ENCODE results near the gene TNRC18. TPM values are rescaled to one million over a fixed set of nuclear protein-coding genes. Genes with fewer than 3 reads are reported as not detected.

Gene TNRC18
- total and polyA plus RNA-seq, 4 donors: 33.4 to 117 (median 84.1) TPM

GRCh38 chr7:5408777-5409176 lies 14.9 kb downstream of the TNRC18 start:
- WGBS, 2 donors: 67 to 77% methylated on average over 4 of the region's 4 CpGs
- peak overlapping the region in 1 of 2 donors; percentile 67 for H3K27ac ChIP-seq (ENCODE audit: low read depth in 1 of 2, low read length in 1 of 2)
- no peak for ATAC-seq (ENCODE audit: insufficient read depth, low FRiP score)

DNA sequence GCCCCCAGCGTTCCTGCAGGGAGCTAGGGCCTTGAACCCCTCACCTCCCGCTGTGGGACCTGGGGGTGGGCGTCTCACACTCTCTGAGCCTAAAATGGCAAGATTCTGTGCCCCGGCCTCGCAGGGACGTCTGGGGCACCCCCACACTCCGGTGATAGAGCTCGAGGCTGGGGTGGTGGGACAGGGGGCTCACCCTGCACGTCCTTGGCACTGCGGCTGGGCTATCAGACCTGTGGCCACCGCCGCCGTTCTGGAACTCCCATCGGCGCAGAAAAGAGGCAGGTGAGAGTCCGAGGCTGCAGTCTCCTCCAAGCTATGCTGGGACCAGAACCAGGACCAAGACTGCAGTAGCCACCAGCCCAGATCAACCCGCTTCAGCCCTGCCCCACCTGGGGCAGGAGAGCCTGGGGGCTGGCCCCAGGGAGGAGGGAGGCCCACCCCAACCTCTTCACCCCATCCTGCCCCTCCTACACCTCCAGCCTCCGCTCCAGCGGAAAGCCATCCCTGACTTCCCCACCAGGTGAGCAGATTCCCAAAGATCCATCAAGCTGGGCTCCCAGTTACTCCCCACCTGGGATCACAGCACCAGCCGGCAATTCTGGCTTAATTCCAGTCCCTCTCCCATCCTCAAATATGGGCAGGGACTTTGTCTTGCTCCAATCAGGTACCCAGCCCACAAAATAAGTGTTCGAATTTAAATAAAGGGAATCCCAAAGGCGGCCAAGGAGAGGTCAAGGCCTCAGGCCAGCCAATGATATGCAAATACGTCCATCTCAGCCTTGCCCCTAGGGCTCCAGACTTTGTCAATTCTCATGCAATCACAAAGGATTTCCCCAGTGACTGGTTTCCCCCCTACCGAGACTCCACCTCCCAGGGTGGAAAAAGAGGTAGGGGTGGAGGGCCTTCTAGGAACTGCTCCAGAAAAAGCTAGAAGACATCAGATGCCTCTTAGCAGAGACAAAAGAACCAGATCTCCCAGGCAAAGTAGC lies 16.4 kb downstream of the TNRC18 start:
- Histone ChIP-seq H3K27ac (ENCODE audit: low read depth in 1 of 2, low read length in 1 of 2) (no peak overlapping the region), H3K27me3 (ENCODE audit: control insufficient read depth in 3 of 3, insufficient read depth in 3 of 3, low read length in 2 of 3) (no peaks in the 10 kb centered on the region), H3K4me3 (no peak overlapping the region), H3K4me1 (ENCODE audit: control insufficient read depth in 5 of 5, insufficient read depth in 5 of 5, low read length in 5 of 5) (peaks cover 0 to 9% (median 0%) of the 10 kb centered on the region in 5 donors), H3K9ac (ENCODE audit: insufficient read depth in 1 of 2, low read length in 2 of 2) (no peak overlapping the region), H3K36me3 (ENCODE audit: control insufficient read depth in 4 of 4, insufficient read depth in 4 of 4, low read length in 4 of 4) (peaks cover 0 to 23% (median 12%) of the 10 kb centered on the region in 4 donors), H3K9me3 (ENCODE audit: control insufficient read depth in 4 of 4, insufficient read depth in 3 of 4, low read length in 3 of 4) (peaks cover 0 to 1% (median 0%) of the 10 kb centered on the region in 4 donors)
- 79 to 81% methylated on average over 23 to 24 of the region's 24 CpGs for WGBS, 2 donors
- no peak for DNase-seq
- TF ChIP-seq CTCF (IDR thresholded peaks at IDR 0.05; ENCODE audit: control extremely low read depth, extremely low read depth): no peak
- ATAC-seq (ENCODE audit: insufficient read depth, low FRiP score): no peak

More at GRCh38 chr7:5408777-5409176, 14.9 kb downstream of the TNRC18 start:
- no peak overlapping the region for H3K9ac ChIP-seq (ENCODE audit: insufficient read depth in 1 of 2, low read length in 2 of 2)
- peaks cover 0 to 1% (median 0%) of the 10 kb centered on the region in 4 donors for H3K9me3 ChIP-seq (ENCODE audit: control insufficient read depth in 4 of 4, insufficient read depth in 3 of 4, low read length in 3 of 4)
- TF ChIP-seq CTCF (IDR thresholded peaks at IDR 0.05; ENCODE audit: control extremely low read depth, extremely low read depth): no peak
- no peaks in the 10 kb centered on the region for H3K27me3 ChIP-seq (ENCODE audit: control insufficient read depth in 3 of 3, insufficient read depth in 3 of 3, low read length in 2 of 3)
- H3K4me3 ChIP-seq: no peak overlapping the region
- DNase-seq: no peak
- peaks cover 0 to 12% (median 5%) of the 10 kb centered on the region in 5 donors for H3K4me1 ChIP-seq (ENCODE audit: control insufficient read depth in 5 of 5, insufficient read depth in 5 of 5, low read length in 5 of 5)
- H3K36me3 ChIP-seq (ENCODE audit: control insufficient read depth in 4 of 4, insufficient read depth in 4 of 4, low read length in 4 of 4): peaks cover 0 to 26% (median 10%) of the 10 kb centered on the region in 4 donors

GRCh38 chr7:5404421-5404826 lies 19.2 kb downstream of the TNRC18 start:
- no peak for TF ChIP-seq CTCF (IDR thresholded peaks at IDR 0.05; ENCODE audit: control extremely low read depth, extremely low read depth)
- H3K4me1 ChIP-seq (ENCODE audit: control insufficient read depth in 5 of 5, insufficient read depth in 5 of 5, low read length in 5 of 5): peaks cover 0 to 11% (median 0%) of the 10 kb centered on the region in 5 donors
- peaks cover 0 to 1% (median 0%) of the 10 kb centered on the region in 4 donors for H3K9me3 ChIP-seq (ENCODE audit: control insufficient read depth in 4 of 4, insufficient read depth in 3 of 4, low read length in 3 of 4)
- DNase-seq (peak in 1 of 3 donors; percentile 34), ATAC-seq (ENCODE audit: insufficient read depth, low FRiP score) (no peak)
- H3K27ac ChIP-seq (ENCODE audit: low read depth in 1 of 2, low read length in 1 of 2): no peak overlapping the region
- WGBS, 2 donors: 74 to 80% methylated on average over 8 of the region's 8 CpGs
- no peaks in the 10 kb centered on the region for H3K27me3 ChIP-seq (ENCODE audit: control insufficient read depth in 3 of 3, insufficient read depth in 3 of 3, low read length in 2 of 3)
- H3K4me3 ChIP-seq: no peak overlapping the region
- peaks cover 0 to 20% (median 12%) of the 10 kb centered on the region in 4 donors for H3K36me3 ChIP-seq (ENCODE audit: control insufficient read depth in 4 of 4, insufficient read depth in 4 of 4, low read length in 4 of 4)
- no peak overlapping the region for H3K9ac ChIP-seq (ENCODE audit: insufficient read depth in 1 of 2, low read length in 2 of 2)

All from lung (tissue), 12 donors.